GM12878 (cell line): ENCODE results near the gene CARD9.

Experiments
- ASH2L ChIP-seq: fragments of 300-600, 200-600 bp; sonication (generic); IDR thresholded peaks from 2 replicates; pipeline ENCODE4 v1.6.1; 2017; ENCODE audit warnings: low read depth, mild to moderate bottlenecking, borderline replicate concordance
- FOXM1 ChIP-seq: IDR thresholded peaks from 2 replicates; pipeline ENCODE4 v1.6.1; 2012; ENCODE audit warnings: low read depth, mild to moderate bottlenecking, inconsistent platforms, low read length, moderate library complexity
- HDAC6 ChIP-seq: fragments of 200-600 bp; sonication (generic); IDR thresholded peaks from one replicate; pipeline ENCODE4 v1.8.0; 2017; ENCODE audit warnings: antibody characterized with exemption; ENCODE audit not compliant: unreplicated experiment
- MAX ChIP-seq: IDR thresholded peaks from 2 replicates; pipeline ENCODE4 v1.6.1; 2012; ENCODE audit warnings: low read depth, low read length, improper control_type of control experiment
- MTA3 ChIP-seq: IDR thresholded peaks from 2 replicates; pipeline ENCODE4 v1.6.1; 2012; ENCODE audit warnings: low read length, inconsistent platforms, borderline replicate concordance
- NBN ChIP-seq: fragments of 450-650 bp; IDR thresholded peaks from 2 replicates; pipeline ENCODE4 v1.6.1; 2016
- NR2C2 ChIP-seq: IDR thresholded peaks from 2 replicates; pipeline ENCODE4 v1.6.1; 2011; ENCODE audit warnings: borderline replicate concordance, low read depth; ENCODE audit not compliant: control insufficient read depth, insufficient read length
- POLR2A ChIP-seq: IDR thresholded peaks from 2 replicates; pipeline ENCODE4 v1.6.1; 2011; ENCODE audit warnings: low read depth, mild to moderate bottlenecking, low read length
- POLR2AphosphoS5 ChIP-seq: IDR thresholded peaks from 2 replicates; pipeline ENCODE4 v1.6.1; 2011; ENCODE audit warnings: mild to moderate bottlenecking, low read length, inconsistent platforms
- SIN3A ChIP-seq: IDR thresholded peaks from 2 replicates; pipeline ENCODE4 v1.6.1; 2012; ENCODE audit warnings: low read depth, low read length, improper control_type of control experiment
- TAF1 ChIP-seq: IDR thresholded peaks from 2 replicates; pipeline ENCODE4 v1.6.1; 2011; ENCODE audit warnings: mild to moderate bottlenecking, low read depth, low read length, borderline replicate concordance
- YY1 ChIP-seq: IDR thresholded peaks from 2 replicates; pipeline ENCODE4 v1.6.1; 2011; ENCODE audit warnings: low read depth, mild to moderate bottlenecking, low read length
- ZNF217 ChIP-seq: fragments of 450-650 bp; IDR thresholded peaks from 2 replicates; pipeline ENCODE4 v1.6.1; 2017; ENCODE audit warnings: antibody characterized with exemption, mild to moderate bottlenecking
- TF ChIP-seq, protein P1 (sequence below), 3 experiments: IDR thresholded peaks in 2 of 3; conservative IDR thresholded peaks in 1 of 3; 2 replicates each; pipeline ENCODE4 v1.5.1; 2011; ENCODE audit warnings: low read depth in 3 of 3, low read length in 3 of 3, mild to moderate bottlenecking in 3 of 3, control low read depth in 2 of 3, moderate library complexity in 2 of 3, inconsistent platforms in 1 of 3, mixed read lengths in 1 of 3; ENCODE audit not compliant: control insufficient read depth in 2 of 3, insufficient read depth in 1 of 3; ENCODE audit errors: extremely low read depth in 1 of 3

- TF ChIP-seq NR2C2 = no peak
- TF ChIP-seq MAX = no peak
- TF ChIP-seq, protein P1, sequence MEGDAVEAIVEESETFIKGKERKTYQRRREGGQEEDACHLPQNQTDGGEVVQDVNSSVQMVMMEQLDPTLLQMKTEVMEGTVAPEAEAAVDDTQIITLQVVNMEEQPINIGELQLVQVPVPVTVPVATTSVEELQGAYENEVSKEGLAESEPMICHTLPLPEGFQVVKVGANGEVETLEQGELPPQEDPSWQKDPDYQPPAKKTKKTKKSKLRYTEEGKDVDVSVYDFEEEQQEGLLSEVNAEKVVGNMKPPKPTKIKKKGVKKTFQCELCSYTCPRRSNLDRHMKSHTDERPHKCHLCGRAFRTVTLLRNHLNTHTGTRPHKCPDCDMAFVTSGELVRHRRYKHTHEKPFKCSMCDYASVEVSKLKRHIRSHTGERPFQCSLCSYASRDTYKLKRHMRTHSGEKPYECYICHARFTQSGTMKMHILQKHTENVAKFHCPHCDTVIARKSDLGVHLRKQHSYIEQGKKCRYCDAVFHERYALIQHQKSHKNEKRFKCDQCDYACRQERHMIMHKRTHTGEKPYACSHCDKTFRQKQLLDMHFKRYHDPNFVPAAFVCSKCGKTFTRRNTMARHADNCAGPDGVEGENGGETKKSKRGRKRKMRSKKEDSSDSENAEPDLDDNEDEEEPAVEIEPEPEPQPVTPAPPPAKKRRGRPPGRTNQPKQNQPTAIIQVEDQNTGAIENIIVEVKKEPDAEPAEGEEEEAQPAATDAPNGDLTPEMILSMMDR (IDR thresholded peaks at IDR 0.05 in 2 of 3, conservative IDR thresholded peaks at IDR 0.05 in 1 of 3; ENCODE audit: control insufficient read depth in 2 of 3, extremely low read depth in 1 of 3, insufficient read depth in 1 of 3, low read depth in 3 of 3, low read length in 3 of 3) = no peak
- TF ChIP-seq YY1 = no peak
- TF ChIP-seq POLR2AphosphoS5 = no peak
- no peak for TF ChIP-seq TAF1
- TF ChIP-seq SIN3A = no peak
- no peak for TF ChIP-seq POLR2A
- TF ChIP-seq MTA3 = no peak
- TF ChIP-seq NBN = no peak
- no peak for TF ChIP-seq HDAC6
- no peak for TF ChIP-seq ASH2L
- TF ChIP-seq ZNF217 = no peak
- no peak for TF ChIP-seq FOXM1
Observed at GRCh38 chr9:136333486-136333885, 40.0 kb downstream of the CARD9 start.
